ENCODE results near the gene SMG5. TPM values are rescaled to one million over a fixed set of nuclear protein-coding genes. Genes with fewer than 3 reads are reported as not detected.

Gene SMG5
- total RNA-seq, 1 experiment from 2014 or later, result 117 TPM

DNA sequence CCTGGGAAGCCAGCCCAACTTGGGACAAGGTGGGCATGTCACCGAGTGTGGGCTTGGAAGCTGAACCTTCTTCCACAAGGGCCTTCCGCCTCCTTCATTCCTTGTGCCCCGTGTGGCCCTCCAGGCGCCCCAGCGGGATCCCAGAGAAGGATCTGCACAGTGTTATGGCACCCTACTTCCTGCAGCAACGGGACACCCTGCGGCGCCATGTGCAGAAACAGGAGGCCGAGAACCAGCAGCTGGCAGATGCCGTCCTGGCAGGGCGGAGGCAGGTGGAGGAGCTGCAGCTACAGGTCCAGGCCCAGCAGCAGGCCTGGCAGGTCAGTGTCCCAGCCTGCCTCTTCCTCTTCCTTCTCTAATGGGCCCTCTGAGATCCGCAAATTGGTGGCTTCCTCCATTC, 46.5 kb downstream of the SMG5 start:
- intact Hi-C loops (cut with micrococcal nuclease; ENCODE audit: unreplicated experiment), result no loop called here
- no peak for TF ChIP-seq POLR2AphosphoS5 (IDR thresholded peaks at IDR 0.05; ENCODE audit: low read depth, low read length)
- TF ChIP-seq SIN3A (IDR thresholded peaks at IDR 0.05; ENCODE audit: borderline replicate concordance, insufficient read depth, low read depth, low read length), result no peak
- TF ChIP-seq, protein P1, sequence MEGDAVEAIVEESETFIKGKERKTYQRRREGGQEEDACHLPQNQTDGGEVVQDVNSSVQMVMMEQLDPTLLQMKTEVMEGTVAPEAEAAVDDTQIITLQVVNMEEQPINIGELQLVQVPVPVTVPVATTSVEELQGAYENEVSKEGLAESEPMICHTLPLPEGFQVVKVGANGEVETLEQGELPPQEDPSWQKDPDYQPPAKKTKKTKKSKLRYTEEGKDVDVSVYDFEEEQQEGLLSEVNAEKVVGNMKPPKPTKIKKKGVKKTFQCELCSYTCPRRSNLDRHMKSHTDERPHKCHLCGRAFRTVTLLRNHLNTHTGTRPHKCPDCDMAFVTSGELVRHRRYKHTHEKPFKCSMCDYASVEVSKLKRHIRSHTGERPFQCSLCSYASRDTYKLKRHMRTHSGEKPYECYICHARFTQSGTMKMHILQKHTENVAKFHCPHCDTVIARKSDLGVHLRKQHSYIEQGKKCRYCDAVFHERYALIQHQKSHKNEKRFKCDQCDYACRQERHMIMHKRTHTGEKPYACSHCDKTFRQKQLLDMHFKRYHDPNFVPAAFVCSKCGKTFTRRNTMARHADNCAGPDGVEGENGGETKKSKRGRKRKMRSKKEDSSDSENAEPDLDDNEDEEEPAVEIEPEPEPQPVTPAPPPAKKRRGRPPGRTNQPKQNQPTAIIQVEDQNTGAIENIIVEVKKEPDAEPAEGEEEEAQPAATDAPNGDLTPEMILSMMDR (IDR thresholded peaks at IDR 0.05), result no peak
- TF ChIP-seq, protein P2, sequence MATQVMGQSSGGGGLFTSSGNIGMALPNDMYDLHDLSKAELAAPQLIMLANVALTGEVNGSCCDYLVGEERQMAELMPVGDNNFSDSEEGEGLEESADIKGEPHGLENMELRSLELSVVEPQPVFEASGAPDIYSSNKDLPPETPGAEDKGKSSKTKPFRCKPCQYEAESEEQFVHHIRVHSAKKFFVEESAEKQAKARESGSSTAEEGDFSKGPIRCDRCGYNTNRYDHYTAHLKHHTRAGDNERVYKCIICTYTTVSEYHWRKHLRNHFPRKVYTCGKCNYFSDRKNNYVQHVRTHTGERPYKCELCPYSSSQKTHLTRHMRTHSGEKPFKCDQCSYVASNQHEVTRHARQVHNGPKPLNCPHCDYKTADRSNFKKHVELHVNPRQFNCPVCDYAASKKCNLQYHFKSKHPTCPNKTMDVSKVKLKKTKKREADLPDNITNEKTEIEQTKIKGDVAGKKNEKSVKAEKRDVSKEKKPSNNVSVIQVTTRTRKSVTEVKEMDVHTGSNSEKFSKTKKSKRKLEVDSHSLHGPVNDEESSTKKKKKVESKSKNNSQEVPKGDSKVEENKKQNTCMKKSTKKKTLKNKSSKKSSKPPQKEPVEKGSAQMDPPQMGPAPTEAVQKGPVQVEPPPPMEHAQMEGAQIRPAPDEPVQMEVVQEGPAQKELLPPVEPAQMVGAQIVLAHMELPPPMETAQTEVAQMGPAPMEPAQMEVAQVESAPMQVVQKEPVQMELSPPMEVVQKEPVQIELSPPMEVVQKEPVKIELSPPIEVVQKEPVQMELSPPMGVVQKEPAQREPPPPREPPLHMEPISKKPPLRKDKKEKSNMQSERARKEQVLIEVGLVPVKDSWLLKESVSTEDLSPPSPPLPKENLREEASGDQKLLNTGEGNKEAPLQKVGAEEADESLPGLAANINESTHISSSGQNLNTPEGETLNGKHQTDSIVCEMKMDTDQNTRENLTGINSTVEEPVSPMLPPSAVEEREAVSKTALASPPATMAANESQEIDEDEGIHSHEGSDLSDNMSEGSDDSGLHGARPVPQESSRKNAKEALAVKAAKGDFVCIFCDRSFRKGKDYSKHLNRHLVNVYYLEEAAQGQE (IDR thresholded peaks at IDR 0.05; ENCODE audit: insufficient read depth in 1 of 2, low read depth in 2 of 2, low read length in 1 of 2), result no peak
- TF ChIP-seq TCF7L2 (IDR thresholded peaks at IDR 0.05; ENCODE audit: low read depth, low read length), result no peak
- Histone ChIP-seq H3K36me3 (ENCODE audit: control insufficient read depth, insufficient read depth, low read length) (no peaks in the 10 kb centered on the region), H3K27me3 (ENCODE audit: control insufficient read depth, insufficient read depth, low read length) (no peaks in the 10 kb centered on the region), H3K9me3 (ENCODE audit: control insufficient read depth, insufficient read depth, low read depth, low read length) (no peaks in the 10 kb centered on the region), H3K4me1 (ENCODE audit: control insufficient read depth, insufficient read depth, low read length) (no peaks in the 10 kb centered on the region), H3K27ac (ENCODE audit: low read length) (no peak overlapping the region), H3K4me3 (ENCODE audit: low read depth in 2 of 2, low read length in 2 of 2) (no peak overlapping the region)
- in situ Hi-C loops (cut with HindIII; ENCODE audit: low pct_unique_long_range_greater_than_20kb, low sequenced_read_pairs), result no loop called here
- POLR2A ChIA-PET, result no interaction called here
- no TSS peak for BruUV-seq (replicated peaks)
- CTCF ChIA-PET, result no interaction called here
- DNase-seq (ENCODE audit: low read depth, low spot score) (no peak), ATAC-seq (no peak)

DNA sequence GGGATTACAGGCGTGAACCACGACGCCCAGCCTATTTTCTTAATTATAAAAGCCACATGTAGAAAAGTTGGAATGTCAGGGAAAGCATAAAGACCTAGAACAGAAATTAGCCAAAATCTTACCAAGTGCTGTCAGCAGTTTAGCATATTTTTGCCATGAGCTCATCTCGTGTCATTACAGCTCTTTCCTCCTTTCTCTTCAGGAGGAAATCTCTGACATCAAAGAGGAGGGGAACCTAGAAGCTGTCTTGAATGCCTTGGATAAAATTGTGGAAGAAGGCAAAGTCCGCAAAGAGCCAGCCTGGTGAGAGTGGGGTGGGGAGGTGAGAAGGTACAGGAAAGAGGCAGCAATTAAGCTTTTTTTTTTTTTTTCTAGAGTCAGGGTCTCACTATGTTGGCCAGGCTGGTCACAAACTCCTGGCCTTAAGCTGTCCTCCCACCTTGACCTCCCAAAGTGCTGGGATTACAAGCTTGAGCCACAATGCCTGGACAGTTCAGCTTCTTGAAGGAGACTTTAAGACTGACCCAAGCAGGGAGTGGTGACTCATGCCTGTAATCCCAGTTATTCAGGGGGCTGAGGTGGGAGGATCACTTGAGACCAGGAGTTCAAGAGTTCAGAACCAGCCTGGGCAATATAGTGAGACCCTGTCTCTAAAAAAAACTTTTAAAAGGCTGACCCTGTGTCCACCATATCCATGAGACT, 49.0 kb downstream of the SMG5 start:
- in situ Hi-C loops (cut with HindIII; ENCODE audit: low pct_unique_long_range_greater_than_20kb, low sequenced_read_pairs), result no loop called here
- ChIA-PET POLR2A (interaction anchor here (0.6 kb wide), 1 partner anchor 22 kb away, joined by 4 read pairs; no protein-coding TSS in a partner anchor), CTCF (interaction anchor here (0.6 to 2.0 kb wide), 3 partner anchors 9 to 912 kb away, joined by 3 to 8 read pairs (median 6); no protein-coding TSS in a partner anchor)
- Histone ChIP-seq H3K4me1 (ENCODE audit: control insufficient read depth, insufficient read depth, low read length) (no peaks in the 10 kb centered on the region), H3K9me3 (ENCODE audit: control insufficient read depth, insufficient read depth, low read depth, low read length) (no peaks in the 10 kb centered on the region), H3K27me3 (ENCODE audit: control insufficient read depth, insufficient read depth, low read length) (no peaks in the 10 kb centered on the region), H3K4me3 (ENCODE audit: low read depth in 2 of 2, low read length in 2 of 2) (no peak overlapping the region), H3K36me3 (ENCODE audit: control insufficient read depth, insufficient read depth, low read length) (no peaks in the 10 kb centered on the region), H3K27ac (ENCODE audit: low read length) (no peak overlapping the region)
- BruUV-seq (replicated peaks), result no TSS peak
- TF ChIP-seq SIN3A (IDR thresholded peaks at IDR 0.05; ENCODE audit: borderline replicate concordance, insufficient read depth, low read depth, low read length), result no peak
- no peak for TF ChIP-seq POLR2AphosphoS5 (IDR thresholded peaks at IDR 0.05; ENCODE audit: low read depth, low read length)
- no peak for TF ChIP-seq TCF7L2 (IDR thresholded peaks at IDR 0.05; ENCODE audit: low read depth, low read length)
- TF ChIP-seq, protein P1 (IDR thresholded peaks at IDR 0.05), result no peak
- TF ChIP-seq, protein P2 (IDR thresholded peaks at IDR 0.05; ENCODE audit: insufficient read depth in 1 of 2, low read depth in 2 of 2, low read length in 1 of 2), result no peak
- no peak for ATAC-seq
- intact Hi-C loops (cut with micrococcal nuclease; ENCODE audit: unreplicated experiment), result no loop called here
- no peak for DNase-seq (ENCODE audit: low read depth, low spot score)
